GM23338 (cell line): ENCODE measurements around the gene TEX101.

ENCODE experiments used
- CREB1 ChIP-seq: fragments of 250-450 bp; sonication (Bioruptor Pico); IDR thresholded peaks from 2 replicates; pipeline ENCODE4 v1.5.0; 2020; ENCODE audit warnings: low read depth, mild to moderate bottlenecking, moderate library complexity
- EZH2phosphoT487 ChIP-seq: fragments of 200-600 bp; sonication (generic); IDR thresholded peaks from one replicate; pipeline ENCODE4 v1.8.1; 2018; ENCODE audit warnings: antibody characterized with exemption; ENCODE audit not compliant: unreplicated experiment
- NANOG ChIP-seq: IDR thresholded peaks from 2 replicates; pipeline ENCODE4 v1.6.1; 2016; ENCODE audit warnings: antibody characterized with exemption, borderline replicate concordance
- POLR2AphosphoS5 ChIP-seq: IDR thresholded peaks from 2 replicates; pipeline ENCODE4 v1.6.1; 2016; ENCODE audit warnings: antibody characterized with exemption, low read depth
- TF ChIP-seq, protein P1 (sequence below), 2 experiments: fragments of 200-600 bp in 1 of 2; sonication (generic) in 1 of 2; conservative IDR thresholded peaks; 2 replicates each; pipeline versions ENCODE4 v1.5.1 to v1.6.1; 2016 to 2017; ENCODE audit warnings: antibody characterized with exemption in 2 of 2, low read depth in 2 of 2, mild to moderate bottlenecking in 2 of 2, moderate library complexity in 1 of 2

DNA sequence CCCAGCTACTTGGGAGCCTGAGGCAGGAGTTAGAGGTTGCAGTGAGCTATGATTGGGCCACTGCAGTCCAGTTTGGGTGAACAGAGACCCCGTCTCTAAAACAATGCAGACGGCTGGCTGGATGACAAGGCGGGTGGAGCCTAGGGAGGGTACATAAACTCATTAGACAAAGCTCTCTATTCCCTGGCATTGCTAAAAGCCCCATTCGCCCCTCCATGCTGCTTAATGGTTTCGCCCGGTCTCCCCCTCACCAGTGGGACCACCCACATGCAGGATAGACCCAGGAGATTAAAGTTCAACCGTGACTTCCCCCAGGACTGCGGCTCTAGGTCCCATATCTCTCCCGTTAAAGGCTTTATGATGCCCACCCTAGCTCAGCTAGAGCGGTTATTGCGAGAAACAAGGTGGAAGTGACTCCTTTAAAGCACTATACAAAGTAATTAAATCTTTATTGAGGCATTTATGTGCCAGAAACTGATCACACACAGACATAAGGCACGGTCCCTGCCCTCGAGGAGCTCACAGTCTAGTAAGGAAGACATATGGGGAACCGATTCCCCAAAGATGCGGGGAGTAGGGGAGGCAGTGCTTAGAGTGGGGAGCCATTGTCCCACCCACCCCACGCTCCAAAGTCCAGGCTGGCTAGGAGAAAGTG lies 45.8 kb downstream of the TEX101 start:
- TF ChIP-seq, protein P1, sequence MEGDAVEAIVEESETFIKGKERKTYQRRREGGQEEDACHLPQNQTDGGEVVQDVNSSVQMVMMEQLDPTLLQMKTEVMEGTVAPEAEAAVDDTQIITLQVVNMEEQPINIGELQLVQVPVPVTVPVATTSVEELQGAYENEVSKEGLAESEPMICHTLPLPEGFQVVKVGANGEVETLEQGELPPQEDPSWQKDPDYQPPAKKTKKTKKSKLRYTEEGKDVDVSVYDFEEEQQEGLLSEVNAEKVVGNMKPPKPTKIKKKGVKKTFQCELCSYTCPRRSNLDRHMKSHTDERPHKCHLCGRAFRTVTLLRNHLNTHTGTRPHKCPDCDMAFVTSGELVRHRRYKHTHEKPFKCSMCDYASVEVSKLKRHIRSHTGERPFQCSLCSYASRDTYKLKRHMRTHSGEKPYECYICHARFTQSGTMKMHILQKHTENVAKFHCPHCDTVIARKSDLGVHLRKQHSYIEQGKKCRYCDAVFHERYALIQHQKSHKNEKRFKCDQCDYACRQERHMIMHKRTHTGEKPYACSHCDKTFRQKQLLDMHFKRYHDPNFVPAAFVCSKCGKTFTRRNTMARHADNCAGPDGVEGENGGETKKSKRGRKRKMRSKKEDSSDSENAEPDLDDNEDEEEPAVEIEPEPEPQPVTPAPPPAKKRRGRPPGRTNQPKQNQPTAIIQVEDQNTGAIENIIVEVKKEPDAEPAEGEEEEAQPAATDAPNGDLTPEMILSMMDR (conservative IDR thresholded peaks at IDR 0.05; ENCODE audit: low read depth in 2 of 2): no peak
- TF ChIP-seq NANOG: no peak
- no peak for TF ChIP-seq EZH2phosphoT487
- TF ChIP-seq CREB1: no peak
- TF ChIP-seq POLR2AphosphoS5: no peak
